GM23338 (cell line): ENCODE measurements around the gene AP5Z1. TPM values are rescaled to one million over a fixed set of nuclear protein-coding genes. Genes with fewer than 3 reads are reported as not detected.

Experiments used
- ATAC-seq: fragments of 200-7000 bp; cut with Tn5 transposase; 3 replicates; pipeline ENCODE4 v1.9.1; 2020
- DNase-seq: peaks from one replicate; pipeline ENCODE4 v3.0.0-alpha.2; 2015; ENCODE audit warnings: low spot score
- H2AFZ ChIP-seq: fragments of 200-600 bp; sonication (generic); 2 replicates; pipeline ENCODE4 v1.8.0; 2016; ENCODE audit warnings: antibody characterized with exemption, mild to moderate bottlenecking, moderate library complexity
- H3F3A ChIP-seq: fragments of 200-600 bp; sonication (generic); replicated peaks from 2 replicates; pipeline ENCODE4 v1.8.0; 2017; ENCODE audit warnings: antibody characterized with exemption, mixed run types, low read depth
- H3K27ac ChIP-seq: fragments of 200-600 bp; sonication (generic); 2 replicates; pipeline ENCODE4 v1.6.1; 2016; ENCODE audit warnings: low read depth
- H3K27me3 ChIP-seq: fragments of 200-600 bp; sonication (generic); 2 replicates; pipeline ENCODE4 v1.8.0; 2016; ENCODE audit warnings: mild to moderate bottlenecking, mixed run types, moderate library complexity; ENCODE audit not compliant: insufficient read depth
- H3K36me3 ChIP-seq: fragments of 200-600 bp; sonication (generic); 2 replicates; pipeline ENCODE4 v1.8.0; 2016; ENCODE audit warnings: mild to moderate bottlenecking; ENCODE audit not compliant: insufficient read depth
- H3K4me1 ChIP-seq: fragments of 200-600 bp; sonication (generic); 2 replicates; pipeline ENCODE4 v1.8.0; 2016; ENCODE audit warnings: mild to moderate bottlenecking, moderate library complexity; ENCODE audit not compliant: insufficient read depth
- H3K4me2 ChIP-seq: fragments of 200-600 bp; sonication (generic); 2 replicates; pipeline ENCODE4 v1.7.1; 2017; ENCODE audit warnings: mixed run types
- H3K4me3 ChIP-seq: fragments of 200-600 bp; sonication (generic); 2 replicates; pipeline ENCODE4 v1.6.1; 2016; ENCODE audit warnings: mixed run types
- H3K79me2 ChIP-seq: fragments of 200-600 bp; sonication (generic); replicated peaks from 2 replicates; pipeline ENCODE4 v1.8.0; 2017; ENCODE audit warnings: mild to moderate bottlenecking; ENCODE audit not compliant: insufficient read depth
- H3K9me2 ChIP-seq: fragments of 200-600 bp; sonication (generic); 2 replicates; pipeline ENCODE4 v1.8.0; 2017; ENCODE audit not compliant: insufficient read depth
- H4K20me1 ChIP-seq: fragments of 200-600 bp; sonication (generic); replicated peaks from 2 replicates; pipeline ENCODE4 v1.8.0; 2017; ENCODE audit warnings: mild to moderate bottlenecking; ENCODE audit not compliant: insufficient read depth
- H3K27ac Mint-ChIP-seq: 2 replicates; pipeline ENCODE4 v1.8.0; 2020; ENCODE audit warnings: inconsistent platforms, mild to moderate bottlenecking, moderate library complexity, mixed read lengths
- H3K27me3 Mint-ChIP-seq: 3 replicates; pipeline ENCODE4 v1.8.0; 2022; ENCODE audit warnings: low read depth, mild to moderate bottlenecking, moderate library complexity, mixed read lengths, inconsistent platforms; ENCODE audit not compliant: insufficient read depth, poor library complexity
- H3K36me3 Mint-ChIP-seq: 3 replicates; pipeline ENCODE4 v1.8.0; 2021; ENCODE audit warnings: low read depth, mild to moderate bottlenecking, inconsistent platforms, moderate library complexity, mixed read lengths
- H3K4me1 Mint-ChIP-seq: 3 replicates; pipeline ENCODE4 v1.8.0; 2020; ENCODE audit warnings: mild to moderate bottlenecking, inconsistent platforms, mixed read lengths
- H3K4me3 Mint-ChIP-seq: 3 replicates; pipeline ENCODE4 v1.8.0; 2021; ENCODE audit warnings: moderate library complexity, mild to moderate bottlenecking, inconsistent platforms, mixed read lengths
- H3K9me3 Mint-ChIP-seq: 3 replicates; pipeline ENCODE4 v1.8.0; 2020; ENCODE audit warnings: moderate library complexity, mild to moderate bottlenecking, inconsistent platforms, mixed read lengths
- CTCF ChIP-seq, 2 experiments: fragments of 200-600 bp in 1 of 2; sonication (generic) in 1 of 2; conservative IDR thresholded peaks; 2 replicates each; pipeline versions ENCODE4 v1.5.1 to v1.6.1; 2016 to 2017; ENCODE audit warnings: antibody characterized with exemption in 2 of 2, low read depth in 2 of 2, mild to moderate bottlenecking in 2 of 2, moderate library complexity in 1 of 2
- POLR2AphosphoS5 ChIP-seq: IDR thresholded peaks from 2 replicates; pipeline ENCODE4 v1.6.1; 2016; ENCODE audit warnings: antibody characterized with exemption, low read depth
- ZNF462 ChIP-seq: fragments of 250-450 bp; sonication (Bioruptor Pico); IDR thresholded peaks from 2 replicates; pipeline ENCODE4 v1.5.0; 2020; ENCODE audit warnings: mild to moderate bottlenecking, moderate library complexity
- polyA plus RNA-seq: library from polyadenylated mRNA; unstranded; fragments of >200 nt; fragmentation: Nextera tagmentation; extraction: Ambion mirVana; gene quantifications from 2 replicates; pipeline ENCODE4 v1.2.1, GENCODE V29; 2016
- total RNA-seq: library from RNA; depleted of rRNA; stranded (reverse); fragments of >200 nt; shearing (Covaris generic); gene quantifications from 2 replicates; pipeline ENCODE4 v1.2.3, GENCODE V29; 2014

Gene AP5Z1
- total and polyA plus RNA-seq, 2 experiments from 2014 or later: 16.3 to 31.2 TPM

DNA sequence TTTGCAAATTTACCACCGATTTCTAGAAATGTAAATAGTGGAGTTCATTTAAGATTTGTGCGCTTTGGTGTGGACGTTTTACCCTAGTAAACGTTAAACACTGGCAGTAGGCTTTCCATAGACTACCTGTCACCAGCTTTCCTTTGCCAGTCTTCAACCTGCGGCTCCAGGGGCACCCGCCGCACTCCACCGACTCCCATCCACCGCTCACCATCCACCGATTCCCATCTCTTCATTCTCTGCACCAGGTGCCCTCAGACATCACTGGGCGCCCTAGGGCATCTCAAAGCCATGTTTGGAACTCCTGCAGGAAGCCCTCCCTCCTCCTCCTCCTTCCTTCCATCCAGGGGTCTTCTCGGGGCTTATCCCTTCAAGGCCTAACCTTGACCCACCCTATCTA, 1.4 kb upstream of the AP5Z1 start:
- Mint-ChIP-seq H3K36me3 (no peaks in the 10 kb centered on the region), H3K4me1 (peaks cover 9% of the 10 kb centered on the region; the same call in 2 of the 3 replicates), H3K9me3 (no peaks in the 10 kb centered on the region; the same call in 2 of the 3 replicates), H3K4me3 (peak overlapping the region; percentile 98), H3K27ac (no peak overlapping the region; the same call in 1 of the 2 replicates), H3K27me3 (peaks cover 11% of the 10 kb centered on the region)
- H3K4me3 ChIP-seq: no peak overlapping the region
- H3K9me2 ChIP-seq: no peaks in the 10 kb centered on the region
- TF ChIP-seq CTCF (conservative IDR thresholded peaks at IDR 0.05; ENCODE audit: low read depth in 2 of 2) (no peak), ZNF462 (CRISPR knock-in tag) (no peak), POLR2AphosphoS5 (no peak)
- no peaks in the 10 kb centered on the region for H3K27me3 ChIP-seq
- H3K27ac ChIP-seq: no peak overlapping the region
- peaks cover 5% of the 10 kb centered on the region; the same call in 1 of the 2 replicates for H3K4me1 ChIP-seq
- H2AFZ ChIP-seq: no peak overlapping the region
- ATAC-seq (no peak), DNase-seq (no peak)
- H3K4me2 ChIP-seq: no peak overlapping the region
- H3F3A ChIP-seq: no peaks in the 10 kb centered on the region
- H3K36me3 ChIP-seq: no peaks in the 10 kb centered on the region
- H4K20me1 ChIP-seq: no peaks in the 10 kb centered on the region; the same call in 1 of the 2 replicates
- H3K79me2 ChIP-seq: peaks cover 29% of the 10 kb centered on the region
